ENCODE data around the gene GPR107.

Gene GPR107

GRCh38 chr9:130185017-130185416 lies 131.3 kb downstream of the GPR107 start:
- DNase-seq (ENCODE audit: low read depth), result no peak

DNA sequence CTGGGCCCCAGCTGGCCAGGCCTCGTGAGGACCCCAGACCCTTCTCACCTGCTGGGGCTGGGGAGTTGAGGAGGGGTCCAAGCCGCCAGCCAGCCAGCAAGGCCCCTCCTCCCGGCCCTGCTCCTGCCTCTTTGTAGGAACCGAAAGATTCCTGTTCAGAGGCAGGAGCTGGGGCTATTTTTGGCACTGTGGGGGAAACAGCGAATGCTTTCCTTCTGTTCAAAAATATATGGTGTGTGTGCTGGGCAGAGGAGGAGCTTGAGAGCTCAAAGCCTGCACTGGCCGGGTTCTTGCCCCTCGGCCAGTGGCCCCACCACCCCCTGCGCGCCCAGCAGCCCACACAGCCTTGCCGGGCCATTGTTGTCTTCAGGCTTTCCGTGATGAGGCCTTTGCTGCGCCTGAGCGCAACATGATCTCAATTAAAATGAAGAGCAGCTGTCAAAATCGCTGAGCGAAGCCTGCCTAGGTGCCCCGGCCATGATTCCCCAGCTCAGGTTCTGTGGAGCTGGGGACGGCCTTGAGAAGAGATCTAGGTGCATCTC lies 131.9 kb downstream of the GPR107 start:
- DNase-seq (ENCODE audit: low read depth), result no peak

DNA sequence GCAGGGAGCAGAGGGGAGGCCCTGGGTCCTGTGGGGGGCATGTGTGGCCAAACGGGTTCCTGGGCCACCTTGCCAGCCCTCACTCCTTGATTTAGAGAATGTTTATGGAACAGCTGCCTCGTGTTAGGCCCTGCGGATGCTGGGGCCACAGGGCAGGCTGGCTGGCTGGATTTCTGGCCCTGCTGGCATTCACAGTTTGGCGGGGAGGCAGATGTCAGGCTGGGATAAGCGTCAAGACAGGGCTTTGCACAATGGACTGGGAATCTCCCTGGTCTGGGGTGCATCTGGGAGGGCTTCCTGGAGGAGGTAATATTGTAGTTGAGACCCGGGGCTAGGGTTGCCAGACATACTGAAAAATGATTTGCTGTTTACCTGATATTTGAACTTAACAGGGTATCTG lies 132.3 kb downstream of the GPR107 start:
- DNase-seq (ENCODE audit: low read depth), result no peak

DNA sequence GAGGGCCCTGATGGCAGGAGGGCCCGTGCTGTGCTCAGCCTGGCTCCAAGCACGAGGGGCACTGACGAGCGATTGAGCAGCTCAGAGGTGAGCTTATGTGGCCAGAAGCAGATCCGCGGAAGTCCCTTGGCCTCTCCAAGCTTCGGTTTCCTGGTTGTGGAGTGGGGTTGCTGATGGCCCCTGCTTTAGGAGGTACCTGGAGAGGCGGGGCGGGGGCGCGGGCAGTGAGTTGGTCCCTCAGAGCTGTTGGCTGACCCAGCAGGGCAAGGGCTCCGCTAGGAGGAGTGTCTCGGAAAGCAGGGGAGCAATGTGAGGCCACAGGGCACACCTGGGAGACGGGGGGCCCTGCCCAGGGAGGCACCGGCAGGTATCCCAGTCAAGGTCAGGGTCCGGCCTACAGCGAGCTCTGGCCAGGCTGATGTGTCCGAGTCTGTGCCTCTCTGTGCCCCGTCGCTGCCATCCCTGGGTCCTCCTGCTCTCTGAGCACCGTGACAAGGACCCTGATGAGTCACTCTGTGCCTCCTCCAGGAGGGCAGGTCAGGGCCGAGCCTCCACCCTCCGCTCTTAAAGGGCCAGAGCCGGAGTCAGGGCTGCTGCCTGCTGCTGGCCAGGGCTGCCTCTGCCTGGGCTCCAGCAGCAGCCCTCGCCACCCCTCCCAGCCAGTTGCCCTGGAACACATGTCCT lies 133.3 kb downstream of the GPR107 start:
- no peak for DNase-seq (ENCODE audit: low read depth)

GRCh38 chr9:130187523-130187846 lies 133.8 kb downstream of the GPR107 start:
- no peak for DNase-seq (ENCODE audit: low read depth)

DNA sequence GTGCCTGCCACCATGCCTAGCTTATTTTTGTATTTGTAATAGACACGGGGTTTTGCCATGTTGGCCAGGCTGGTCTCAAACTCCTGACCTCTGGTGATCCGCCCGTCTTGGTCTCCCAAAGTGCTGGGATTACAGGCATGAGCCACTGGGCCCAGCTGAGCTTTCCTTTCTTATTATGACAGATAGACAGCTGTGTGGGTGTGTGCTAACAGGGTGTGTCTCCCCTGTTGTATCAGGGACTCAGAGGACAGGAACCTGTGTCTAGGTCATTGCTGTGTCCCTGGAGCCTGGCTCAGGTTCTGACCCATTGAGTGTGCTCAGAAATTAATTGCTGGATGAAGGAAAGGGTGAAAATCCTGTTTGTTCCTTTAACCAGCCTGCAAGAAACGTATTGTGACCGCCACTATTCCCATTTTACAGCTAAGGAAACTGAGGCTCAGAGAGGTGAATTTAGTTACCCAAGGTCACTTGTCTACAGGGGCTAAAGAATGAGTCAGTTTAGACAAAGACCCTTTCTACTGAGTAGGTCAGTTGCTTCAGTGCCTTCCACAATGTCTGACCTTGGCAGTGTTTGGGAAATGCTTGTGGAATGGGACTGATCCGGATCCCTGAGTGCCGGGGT lies 135.3 kb downstream of the GPR107 start:
- DNase-seq (ENCODE audit: low read depth), result no peak

Measured in T-helper 22 cell (primary cell).